GM10266 (cell line): ENCODE measurements around the gene GPRIN3.

Experiments used
- DNase-seq: peaks from one replicate; pipeline ENCODE4 v3.0.0; 2012; ENCODE audit errors: extremely low spot score
- CTCF ChIP-seq: IDR thresholded peaks from 2 replicates; pipeline ENCODE4 v1.5.1; 2012; ENCODE audit warnings: mild to moderate bottlenecking, low read depth; ENCODE audit not compliant: control insufficient read depth, insufficient read depth; ENCODE audit errors: missing control alignments

The GPRIN3 gene

GRCh38 chr4:89294573-89295269, 12.9 kb downstream of the GPRIN3 start:
- TF ChIP-seq CTCF = no peak
- peak; percentile 25 for DNase-seq

GRCh38 chr4:89293299-89293698, 14.3 kb downstream of the GPRIN3 start:
- TF ChIP-seq CTCF = no peak
- no peak for DNase-seq

GRCh38 chr4:89290727-89291516, 16.7 kb downstream of the GPRIN3 start:
- no peak for DNase-seq
- TF ChIP-seq CTCF = no peak

GRCh38 chr4:89289312-89289711, 18.3 kb downstream of the GPRIN3 start:
- TF ChIP-seq CTCF = no peak
- no peak for DNase-seq

GRCh38 chr4:89288430-89288829, 19.2 kb downstream of the GPRIN3 start:
- no peak for DNase-seq
- TF ChIP-seq CTCF = no peak

GRCh38 chr4:89287945-89288344, 19.7 kb downstream of the GPRIN3 start:
- DNase-seq = no peak
- TF ChIP-seq CTCF = no peak

GRCh38 chr4:89285745-89286144, 21.9 kb downstream of the GPRIN3 start:
- no peak for DNase-seq
- TF ChIP-seq CTCF = no peak
